ENCODE measurements around the gene NDUFV1. TPM values are rescaled to one million over a fixed set of nuclear protein-coding genes. Genes with fewer than 3 reads are reported as not detected.

The NDUFV1 gene
- total and polyA plus RNA-seq, 9 of the 15 experiments (the other 6 are each of a cell fraction or from before 2014, with no cell fraction given): 10.8 to 423 (median 209) TPM

GRCh38 chr11:67572747-67573419 is 33.9 kb upstream of the NDUFV1 start (continued):
- TF ChIP-seq CBFB (CRISPR knock-in tag; IDR thresholded peaks at IDR 0.05): no peak
- no peak for TF ChIP-seq NUFIP1 (IDR thresholded peaks at IDR 0.05; ENCODE audit: partially characterized antibody)
- TF ChIP-seq TRIM25 (IDR thresholded peaks at IDR 0.05; ENCODE audit: borderline replicate concordance): no peak
- no peak for TF ChIP-seq E2F8 (IDR thresholded peaks at IDR 0.05; ENCODE audit: low read depth, partially characterized antibody)
- TF ChIP-seq CBX8 (IDR thresholded peaks at IDR 0.05; ENCODE audit: borderline replicate concordance, extremely low read depth, low read depth, low read length, poor library complexity, severe bottlenecking): no peak
- no peak for TF ChIP-seq MEF2A (IDR thresholded peaks at IDR 0.05; ENCODE audit: control insufficient read depth, low read depth, low read length)
- no peak for TF ChIP-seq SNAPC5 (CRISPR knock-in tag; IDR thresholded peaks at IDR 0.05)
- no peak for TF ChIP-seq CHD7 (IDR thresholded peaks at IDR 0.05; ENCODE audit: low read depth, low read length)
- TF ChIP-seq JUND (IDR thresholded peaks at IDR 0.05; ENCODE audit: borderline replicate concordance, low read depth, low read length): peak; percentile 89
- peak; percentile 81; the same call in 2 of the 3 replicates for TF ChIP-seq JUND (tag; IDR thresholded peaks at IDR 0.05; ENCODE audit: borderline replicate concordance, low read depth, low read length)
